Fibroblast of skin of left biceps (primary cell): ENCODE data around the gene TVP23B.
"Not testable (repeated sequence)": the region's sequence is repeated elsewhere in the genome, so short reads cannot be mapped to it uniquely, and the experiment has no call there.

Source experiments
- DNase-seq, 2 experiments: peaks; one replicate each; pipeline ENCODE4 v3.0.0-alpha.2; 2013; ENCODE audit warnings: low read depth in 2 of 2

TVP23B gene

DNA sequence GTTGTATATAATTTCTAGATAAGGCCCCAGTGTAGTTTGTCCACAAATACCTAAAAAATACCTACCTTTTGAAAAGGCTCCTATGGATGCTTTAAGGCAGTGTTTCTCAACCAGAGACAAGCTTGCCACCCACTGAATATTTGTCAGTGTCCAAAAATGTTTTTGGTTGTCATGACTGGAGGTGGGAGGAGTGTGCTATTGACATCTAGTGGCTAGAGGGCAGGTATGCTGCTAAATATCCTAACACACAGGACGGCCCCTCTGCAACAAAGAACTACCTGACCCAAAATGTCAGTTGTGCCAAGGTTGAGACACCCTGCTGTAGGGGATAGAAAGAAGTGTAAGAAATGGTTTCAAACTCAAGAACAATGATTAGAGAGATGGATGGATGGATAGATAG, 10.4 kb downstream of the TVP23B start:
- DNase-seq, result not testable (repeated sequence)

DNA sequence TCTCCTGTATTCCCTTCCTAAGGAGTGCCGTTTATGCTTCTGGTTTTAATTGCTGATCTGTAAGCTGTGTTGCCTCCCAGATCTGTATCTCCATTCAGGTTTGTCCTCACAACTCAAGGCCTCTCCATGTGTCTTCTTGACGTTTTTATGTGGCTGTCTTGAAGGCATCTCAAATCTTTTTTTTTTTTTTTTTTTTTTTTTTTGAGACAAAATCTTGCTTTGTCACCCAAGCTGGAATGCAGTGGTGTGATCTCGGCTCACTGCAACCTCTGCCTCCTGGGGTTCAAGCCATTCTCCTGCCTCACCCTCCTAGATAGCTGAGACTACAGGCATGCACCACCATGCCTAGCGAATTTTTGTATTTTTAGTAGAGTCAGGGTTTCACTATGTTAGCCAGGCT, 13.9 kb downstream of the TVP23B start:
- not testable (repeated sequence) for DNase-seq

DNA sequence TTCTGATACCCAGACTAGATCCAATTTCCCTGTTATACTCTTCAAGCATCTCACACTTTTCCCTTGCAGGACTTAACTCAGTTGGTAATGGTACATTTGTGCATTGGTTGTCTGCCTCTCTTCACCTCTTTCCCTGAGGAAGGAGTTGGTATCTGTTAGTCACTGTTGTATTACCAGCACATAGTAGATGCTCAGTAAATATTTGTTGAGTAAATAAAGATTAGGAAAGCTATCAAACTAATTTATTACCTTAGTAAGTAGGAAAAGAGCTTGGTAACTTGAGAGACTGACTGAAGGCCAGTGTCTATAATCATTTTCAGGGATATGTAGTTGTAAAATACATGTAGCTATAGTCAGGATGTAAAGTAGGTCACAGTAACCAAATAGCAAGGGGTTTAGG, 15.9 kb downstream of the TVP23B start:
- not testable (repeated sequence) for DNase-seq

DNA sequence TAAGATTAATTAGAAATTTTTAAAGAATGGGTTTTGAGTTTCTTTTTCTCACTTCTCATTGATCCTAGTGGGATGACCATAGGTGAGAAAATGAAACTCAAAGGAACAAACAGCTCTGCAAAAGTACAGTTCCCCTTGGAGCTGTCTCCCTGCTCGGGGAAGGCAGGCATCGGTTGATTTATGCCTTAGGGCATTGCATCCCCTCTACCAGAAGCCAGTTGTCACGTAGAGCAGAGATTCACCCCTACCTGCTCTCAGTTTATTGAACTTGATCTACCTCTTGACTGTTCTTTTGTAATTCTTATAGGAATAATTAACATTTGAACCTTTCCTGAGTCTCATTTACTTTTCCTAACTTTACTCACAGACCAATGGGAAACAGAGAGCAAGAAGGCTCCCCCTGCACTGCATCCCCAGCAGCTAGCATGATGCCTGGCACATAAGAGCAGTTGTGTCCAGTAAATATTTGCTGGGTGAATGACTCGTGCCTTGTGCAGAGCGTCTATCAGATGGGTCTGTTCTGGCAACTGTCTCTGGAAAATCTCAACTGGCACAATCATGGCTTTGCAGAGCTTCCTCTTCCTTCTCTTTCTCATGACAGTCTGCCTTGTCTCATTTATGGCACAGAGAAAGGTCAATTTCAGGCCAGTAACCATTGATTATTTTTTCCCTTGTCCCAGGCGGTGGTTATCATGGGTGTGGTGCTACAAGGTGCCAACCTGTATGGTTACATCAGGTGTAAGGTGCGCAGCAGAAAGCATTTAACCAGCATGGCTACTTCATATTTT, 22.7 kb downstream of the TVP23B start:
- DNase-seq, result not testable (repeated sequence)

DNA sequence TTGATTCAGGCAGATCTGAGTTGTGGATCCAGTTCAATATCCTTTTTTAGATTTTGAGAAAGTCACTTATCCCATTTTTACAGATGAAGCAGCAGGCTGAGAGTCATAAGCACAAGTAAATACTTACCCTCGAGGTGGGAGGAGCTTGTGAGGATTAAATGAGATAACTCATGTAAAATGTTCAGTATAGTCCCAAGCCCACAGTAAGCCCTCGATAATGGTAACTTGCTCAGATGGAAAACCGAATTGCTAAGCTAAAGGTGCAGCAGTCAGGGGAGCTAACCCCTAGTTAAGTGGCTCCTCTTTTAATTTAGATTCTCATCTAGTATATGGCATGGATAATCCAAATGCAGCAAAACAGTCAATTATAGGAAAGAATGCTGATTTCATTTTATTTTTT, 34.9 kb downstream of the TVP23B start:
- not testable (repeated sequence) for DNase-seq

DNA sequence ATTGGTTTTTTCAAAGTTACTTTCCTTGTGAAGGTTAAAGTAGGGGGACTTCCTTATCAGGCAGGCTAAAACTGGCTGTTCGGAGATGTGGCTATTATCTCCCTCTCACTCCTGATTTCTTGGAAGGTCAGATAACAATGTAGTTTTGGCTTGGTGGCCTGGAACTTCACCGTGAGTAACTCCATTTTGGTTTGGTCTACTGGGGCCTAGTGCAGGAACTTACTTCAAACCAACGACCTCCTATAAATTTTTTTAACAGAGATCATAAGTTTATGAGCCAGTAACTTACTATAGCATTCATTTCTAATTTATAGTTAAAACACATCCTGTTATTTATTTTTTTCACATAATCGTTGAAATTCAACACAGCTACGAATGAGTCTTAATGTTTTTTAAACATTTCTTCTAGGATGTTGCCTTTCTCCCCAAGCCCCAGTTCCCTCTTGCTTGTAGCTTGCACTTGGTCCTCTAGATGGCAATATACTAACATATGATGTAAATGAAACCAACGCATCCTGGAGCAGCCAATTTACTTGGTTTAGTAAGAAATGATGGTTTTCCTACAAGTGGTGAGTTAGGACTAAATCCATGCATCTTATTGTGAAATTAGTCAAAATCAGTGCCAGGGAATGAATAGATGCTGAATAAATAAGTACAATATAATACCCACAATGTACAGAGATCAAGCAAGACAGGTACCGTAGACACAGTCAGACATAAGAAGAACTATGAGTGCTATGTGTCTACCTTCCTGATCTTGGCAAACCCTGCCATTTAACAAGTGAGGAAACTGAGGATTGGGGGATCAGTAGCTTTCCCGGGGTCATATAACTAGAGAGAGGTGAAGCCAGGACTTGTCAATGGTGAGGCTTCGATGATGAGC, 35.7 kb downstream of the TVP23B start:
- DNase-seq, result peak; percentile 33

DNA sequence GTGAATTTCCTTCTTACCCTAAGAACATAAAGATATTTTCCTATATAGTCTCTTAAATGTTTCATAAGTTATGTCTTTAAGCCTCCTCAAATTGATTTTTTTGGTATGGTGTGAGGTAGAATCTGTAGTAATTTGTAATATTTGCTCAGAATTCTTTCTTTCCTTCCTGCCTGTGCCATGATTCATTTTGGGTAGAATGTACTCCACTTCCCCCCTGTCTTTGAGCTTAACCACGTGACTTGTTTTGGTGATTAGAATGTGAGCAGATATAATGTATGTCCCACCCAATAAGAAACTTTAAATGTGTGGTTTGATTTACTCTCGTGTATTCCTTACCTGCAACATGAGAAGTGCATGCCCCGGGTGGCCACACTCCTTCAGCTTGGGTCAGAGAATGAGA, 40.4 kb downstream of the TVP23B start:
- DNase-seq, result not testable (repeated sequence)

DNA sequence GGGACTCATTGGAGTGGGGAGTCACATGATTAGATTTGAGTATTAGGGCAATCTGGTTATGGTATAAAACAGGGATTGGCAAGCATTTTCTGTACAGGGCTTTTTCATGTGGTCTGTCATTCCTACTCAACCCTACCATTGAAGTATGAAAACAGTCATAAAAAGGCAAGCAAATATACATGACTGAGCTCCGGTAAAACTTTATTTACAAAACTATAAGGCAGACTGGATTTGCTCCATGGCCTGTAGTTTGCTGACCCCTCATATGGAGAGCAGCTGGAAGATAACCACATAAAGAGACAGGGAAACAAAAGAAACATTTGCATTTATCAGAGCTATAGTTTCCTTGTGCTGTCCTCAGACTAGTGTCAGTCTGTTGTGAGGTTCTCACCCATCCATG, 46.6 kb downstream of the TVP23B start:
- not testable (repeated sequence) for DNase-seq

DNA sequence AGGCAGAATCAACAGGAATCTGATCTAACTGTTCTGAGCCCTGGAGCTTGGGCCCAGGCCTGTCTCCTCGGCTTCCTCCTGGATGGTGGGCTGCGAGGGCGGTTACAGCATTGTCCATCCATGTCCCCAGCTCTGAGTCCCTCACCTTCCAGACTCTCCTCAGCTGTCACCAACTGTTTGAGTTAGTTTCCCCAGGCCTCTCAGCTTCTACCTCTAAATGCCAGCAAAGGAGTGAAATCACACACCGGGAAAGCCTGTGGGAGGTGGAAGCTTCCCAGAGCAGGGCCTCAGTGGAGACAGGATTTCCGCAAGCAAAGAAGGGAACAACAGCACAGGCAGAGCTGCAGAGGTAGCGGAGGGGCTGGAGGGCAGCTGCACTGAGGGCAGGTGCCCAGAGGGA, 67.5 kb downstream of the TVP23B start:
- DNase-seq, result no peak

DNA sequence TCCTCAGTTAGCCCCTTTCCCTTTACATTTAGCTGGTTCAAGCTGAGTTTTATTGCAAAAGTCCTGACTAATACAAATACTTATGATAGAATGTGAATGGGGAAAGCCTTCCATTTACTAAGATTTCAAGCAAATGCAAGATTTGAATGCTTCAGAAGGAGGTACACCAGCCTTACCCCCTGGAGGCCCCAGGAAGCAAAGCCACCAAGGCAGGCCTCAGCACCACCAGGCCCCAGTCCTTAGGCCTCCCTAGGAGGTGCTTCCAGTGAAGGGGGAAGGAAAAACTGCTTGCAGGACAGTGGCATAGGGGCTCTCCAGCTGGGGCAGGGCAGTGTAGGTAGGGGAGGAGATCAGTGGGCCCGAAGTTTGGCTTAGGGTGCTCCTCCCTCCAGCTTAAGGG, 69.7 kb downstream of the TVP23B start:
- DNase-seq, result no peak

DNA sequence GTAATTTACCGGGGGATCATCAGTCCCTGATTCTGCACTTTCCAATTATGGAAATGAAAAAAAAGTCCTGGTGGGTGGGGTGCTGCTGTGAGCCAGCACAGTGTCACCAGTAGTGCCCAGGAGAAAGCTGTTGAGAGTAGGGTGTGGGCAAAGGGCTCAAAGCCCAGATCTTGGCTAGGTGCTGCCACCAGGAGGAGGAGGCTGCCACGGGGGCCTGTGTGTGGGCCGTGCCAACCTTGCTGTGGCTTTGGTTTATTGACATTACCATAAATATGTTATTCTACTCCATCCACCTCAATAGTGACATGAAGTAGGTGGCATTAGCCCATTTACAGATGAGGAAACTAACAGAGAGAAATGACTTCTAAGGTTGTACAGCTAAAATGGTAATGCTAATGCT, 70.2 kb downstream of the TVP23B start:
- DNase-seq, result no peak

DNA sequence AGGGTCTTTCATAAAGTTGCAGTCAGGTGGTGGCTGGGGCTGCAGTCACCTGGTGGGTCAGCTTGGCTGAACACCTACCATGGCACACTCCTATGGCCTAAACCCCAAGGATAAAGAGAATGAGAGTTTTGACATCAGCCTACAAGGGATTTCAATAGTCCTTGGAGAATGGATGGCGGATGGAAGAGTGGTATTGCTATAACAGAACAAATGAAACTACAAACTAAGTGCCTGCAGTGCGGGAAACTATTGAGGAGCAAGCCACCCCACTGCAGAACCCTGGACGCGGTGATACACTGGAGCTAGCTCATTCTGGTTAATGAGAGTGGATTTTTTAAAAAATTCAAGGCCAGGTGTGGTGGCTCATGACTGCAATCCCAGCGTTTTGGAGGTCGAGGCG, 74.0 kb downstream of the TVP23B start:
- no peak for DNase-seq

DNA sequence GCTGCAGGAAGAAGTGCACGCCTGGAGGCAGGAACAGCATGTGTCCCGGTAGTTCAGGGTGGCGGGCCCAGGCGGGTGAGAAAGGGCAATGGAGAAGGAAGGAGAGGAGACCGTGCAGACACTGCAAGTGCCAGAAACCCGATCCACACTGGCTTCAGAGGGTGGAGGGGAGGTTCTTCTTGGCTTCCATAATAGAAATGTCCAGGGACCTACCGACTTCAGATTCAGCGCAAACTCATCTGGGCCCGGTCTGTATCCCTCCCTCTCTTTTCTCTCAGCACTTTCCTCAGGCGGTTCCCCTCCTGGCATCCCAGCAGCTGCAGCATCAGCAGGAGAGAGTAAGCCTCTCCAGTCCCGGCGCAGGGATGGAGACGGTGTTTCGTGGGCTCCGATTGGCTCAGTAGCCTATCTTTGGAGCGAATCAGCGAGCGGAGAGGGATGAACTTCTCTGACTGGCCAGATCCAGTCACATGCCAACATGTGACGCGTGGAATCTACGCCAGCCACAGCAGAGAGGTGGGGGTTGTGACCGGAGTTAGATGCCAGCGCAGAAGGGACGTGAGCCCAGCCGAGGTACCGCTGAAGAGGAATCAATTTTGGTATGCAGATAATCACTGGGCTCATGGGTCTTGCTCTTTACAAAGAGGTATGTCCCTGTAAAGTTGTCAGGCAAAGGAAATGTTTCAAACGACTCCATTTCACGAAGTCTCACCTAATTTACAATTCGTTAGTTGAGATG, 75.0 kb downstream of the TVP23B start:
- peak; percentile 77 to 82 for DNase-seq
